SU-DHL-6 (cell line): ENCODE results near the gene HYCC2.

Source experiments
- H2AFZ ChIP-seq: fragments of 200-600 bp; sonication (generic); 2 replicates; pipeline ENCODE4 v1.6.1; 2014; ENCODE audit warnings: low read depth, mild to moderate bottlenecking, moderate library complexity, mixed read lengths, antibody characterized with exemption, low read length; ENCODE audit not compliant: severe bottlenecking
- H3F3A ChIP-seq: fragments of 200-600 bp; shearing (Covaris generic); 2 replicates; pipeline ENCODE4 v1.6.0; 2016; ENCODE audit warnings: antibody characterized with exemption, mild to moderate bottlenecking; ENCODE audit not compliant: insufficient read depth
- H3K27ac ChIP-seq: fragments of 200-600 bp; sonication (generic); 2 replicates; pipeline ENCODE4 v1.5.1; 2016; ENCODE audit warnings: low read depth, mild to moderate bottlenecking, low read length, moderate library complexity, mixed read lengths
- H3K27me3 ChIP-seq: fragments of 200-600 bp; sonication (generic), shearing (Covaris generic); 2 replicates; pipeline ENCODE4 v1.6.0; 2014; ENCODE audit warnings: mild to moderate bottlenecking, low read length
- H3K36me3 ChIP-seq: fragments of 200-600 bp; sonication (generic); 2 replicates; pipeline ENCODE4 v1.6.1; 2014; ENCODE audit warnings: mild to moderate bottlenecking, low read length, mixed read lengths
- H3K4me2 ChIP-seq: fragments of 300-600, 200-600 bp; shearing (Covaris generic), sonication (generic); 2 replicates; pipeline ENCODE4 v1.6.0; 2014; ENCODE audit warnings: low read length, low read depth, mild to moderate bottlenecking; ENCODE audit not compliant: poor library complexity, severe bottlenecking
- H3K4me3 ChIP-seq: fragments of 200-600 bp; sonication (generic); 2 replicates; pipeline ENCODE4 v1.5.1; 2014; ENCODE audit warnings: antibody characterized with exemption, low read length, mild to moderate bottlenecking, mixed read lengths; ENCODE audit not compliant: insufficient read depth, poor library complexity, severe bottlenecking
- H3K79me2 ChIP-seq: fragments of 200-600 bp; sonication (generic); 2 replicates; pipeline ENCODE4 v1.6.1; 2014; ENCODE audit warnings: mild to moderate bottlenecking, low read length, moderate library complexity; ENCODE audit not compliant: insufficient read depth
- H3K9ac ChIP-seq: fragments of 200-600 bp; sonication (generic); 2 replicates; pipeline ENCODE4 v1.7.0; 2014; ENCODE audit warnings: mild to moderate bottlenecking, low read length
- H3K9me2 ChIP-seq: fragments of 200-600 bp; sonication (generic); replicated peaks from 2 replicates; pipeline ENCODE4 v1.6.1; 2014; ENCODE audit warnings: low read length; ENCODE audit not compliant: insufficient read depth
- H3K9me3 ChIP-seq: fragments of 200-600 bp; sonication (generic); 2 replicates; pipeline ENCODE4 v1.6.1; 2014; ENCODE audit warnings: low read length, mixed read lengths; ENCODE audit not compliant: insufficient read depth
- H4K20me1 ChIP-seq: fragments of 200-600 bp; sonication (generic); 2 replicates; pipeline ENCODE4 v1.6.1; 2014; ENCODE audit warnings: low read depth, mild to moderate bottlenecking, antibody characterized with exemption, low read length, moderate library complexity, mixed read lengths
- CTCF ChIP-seq: fragments of 200-600 bp; sonication (generic); IDR thresholded peaks from one replicate; pipeline ENCODE4 v1.5.1; 2017; ENCODE audit warnings: antibody characterized with exemption, mild to moderate bottlenecking, low read length, moderate library complexity; ENCODE audit not compliant: insufficient read depth, poor library complexity, severe bottlenecking
- EZH2phosphoT487 ChIP-seq: fragments of 200-600 bp; sonication (generic), shearing (Covaris generic); conservative IDR thresholded peaks from 2 replicates; pipeline ENCODE4 v1.6.1; 2018; ENCODE audit warnings: mild to moderate bottlenecking, antibody characterized with exemption, low read length, moderate library complexity, mixed read lengths

Gene HYCC2

GRCh38 chr2:201100497-201100896, 29.0 kb upstream of the HYCC2 start:
- no peaks in the 10 kb centered on the region for H4K20me1 ChIP-seq
- H3K27ac ChIP-seq, result no peak overlapping the region
- H3K4me3 ChIP-seq, result no peak overlapping the region
- H3K36me3 ChIP-seq, result no peaks in the 10 kb centered on the region
- no peak overlapping the region for H3K4me2 ChIP-seq
- H3K27me3 ChIP-seq, result no peaks in the 10 kb centered on the region
- H3K9ac ChIP-seq, result no peak overlapping the region
- H3K9me2 ChIP-seq, result no peaks in the 10 kb centered on the region
- no peak overlapping the region for H2AFZ ChIP-seq
- H3F3A ChIP-seq, result no peaks in the 10 kb centered on the region
- H3K9me3 ChIP-seq, result no peaks in the 10 kb centered on the region
- no peaks in the 10 kb centered on the region for H3K79me2 ChIP-seq
- TF ChIP-seq EZH2phosphoT487, result no peak
- no peak for TF ChIP-seq CTCF

GRCh38 chr2:201093573-201093972, 22.1 kb upstream of the HYCC2 start:
- H2AFZ ChIP-seq, result no peak overlapping the region
- H3K36me3 ChIP-seq, result no peaks in the 10 kb centered on the region
- H3K27ac ChIP-seq, result no peak overlapping the region
- no peaks in the 10 kb centered on the region for H3K9me3 ChIP-seq
- H3F3A ChIP-seq, result no peaks in the 10 kb centered on the region
- H3K4me2 ChIP-seq, result no peak overlapping the region
- H3K27me3 ChIP-seq, result no peaks in the 10 kb centered on the region
- TF ChIP-seq EZH2phosphoT487, result no peak
- no peak for TF ChIP-seq CTCF
- H3K9me2 ChIP-seq, result no peaks in the 10 kb centered on the region
- H3K4me3 ChIP-seq, result no peak overlapping the region
- no peaks in the 10 kb centered on the region for H3K79me2 ChIP-seq
- no peaks in the 10 kb centered on the region for H4K20me1 ChIP-seq
- H3K9ac ChIP-seq, result no peak overlapping the region

DNA sequence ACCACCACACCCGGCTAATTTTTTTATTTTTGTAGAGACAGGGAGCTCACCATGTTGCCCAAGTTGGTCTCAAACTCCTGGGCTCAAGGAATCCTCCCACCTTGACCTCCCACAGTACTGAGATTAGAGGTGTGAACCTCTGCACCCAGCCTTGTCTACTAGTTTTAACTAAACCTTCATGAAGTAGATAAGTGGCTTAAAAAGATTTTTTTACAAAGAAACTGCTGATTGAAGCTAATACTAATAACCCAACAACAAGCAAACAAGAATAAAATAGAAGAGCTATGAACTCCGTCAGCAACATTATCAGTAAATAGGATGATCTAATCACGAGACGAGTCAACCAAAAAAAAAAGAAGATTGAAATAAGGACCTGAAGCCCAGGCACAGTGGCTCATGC, 19.1 kb upstream of the HYCC2 start:
- H3K27me3 ChIP-seq, result no peaks in the 10 kb centered on the region
- no peaks in the 10 kb centered on the region for H4K20me1 ChIP-seq
- no peak overlapping the region for H3K4me3 ChIP-seq
- no peaks in the 10 kb centered on the region for H3K9me2 ChIP-seq
- no peak overlapping the region for H2AFZ ChIP-seq
- H3K4me2 ChIP-seq, result no peak overlapping the region
- TF ChIP-seq CTCF, result no peak
- no peaks in the 10 kb centered on the region for H3F3A ChIP-seq
- H3K79me2 ChIP-seq, result no peaks in the 10 kb centered on the region
- H3K9ac ChIP-seq, result no peak overlapping the region
- no peaks in the 10 kb centered on the region for H3K9me3 ChIP-seq
- no peak overlapping the region for H3K27ac ChIP-seq
- H3K36me3 ChIP-seq, result no peaks in the 10 kb centered on the region

- no peak overlapping the region for H3K27ac ChIP-seq
- H4K20me1 ChIP-seq, result no peaks in the 10 kb centered on the region
- H3K9me2 ChIP-seq, result no peaks in the 10 kb centered on the region
- H3K4me3 ChIP-seq, result no peak overlapping the region
- TF ChIP-seq CTCF, result no peak
- no peak for TF ChIP-seq EZH2phosphoT487
- no peaks in the 10 kb centered on the region for H3K9me3 ChIP-seq
- peaks cover 11% of the 10 kb centered on the region; the same call in 1 of the 2 replicates for H3K36me3 ChIP-seq
- H3K9ac ChIP-seq, result no peak overlapping the region
- no peak overlapping the region for H2AFZ ChIP-seq
- H3K79me2 ChIP-seq, result no peaks in the 10 kb centered on the region
- H3F3A ChIP-seq, result 0 out of 2 replicates have a peak, but pooled peaks cover 5% of the 10 kb centered on the region
- H3K27me3 ChIP-seq, result no peaks in the 10 kb centered on the region
- H3K4me2 ChIP-seq, result no peak overlapping the region
Observed at GRCh38 chr2:201084863-201085262, 13.4 kb upstream of the HYCC2 start.
